ENCODE results near the gene CBLB. TPM values are rescaled to one million over a fixed set of nuclear protein-coding genes. Genes with fewer than 3 reads are reported as not detected.
A peak's percentile ranks its signal among the peaks of the same experiment; 100 is the strongest.

Gene CBLB
- polyA plus RNA-seq, 1 experiment: 24.7 TPM

GRCh38 chr3:105911496-105911895, 42.7 kb upstream of the CBLB start:
- Histone ChIP-seq H3K9me3 (ENCODE audit: control insufficient read depth, insufficient read depth, low read length) (no peaks in the 10 kb centered on the region), H3K4me3 (ENCODE audit: low read depth, low read length) (no peak overlapping the region), H3K27ac (ENCODE audit: low read depth, low read length) (no peak overlapping the region), H3K27me3 (ENCODE audit: control insufficient read depth, insufficient read depth, low read length) (no peaks in the 10 kb centered on the region)
- ChIA-PET POLR2A (no interaction called here), CTCF (no interaction called here)
- no peak for TF ChIP-seq CTCF (IDR thresholded peaks at IDR 0.05; ENCODE audit: low read depth, low read length)
- no peak for DNase-seq (ENCODE audit: low read depth, low spot score)

DNA sequence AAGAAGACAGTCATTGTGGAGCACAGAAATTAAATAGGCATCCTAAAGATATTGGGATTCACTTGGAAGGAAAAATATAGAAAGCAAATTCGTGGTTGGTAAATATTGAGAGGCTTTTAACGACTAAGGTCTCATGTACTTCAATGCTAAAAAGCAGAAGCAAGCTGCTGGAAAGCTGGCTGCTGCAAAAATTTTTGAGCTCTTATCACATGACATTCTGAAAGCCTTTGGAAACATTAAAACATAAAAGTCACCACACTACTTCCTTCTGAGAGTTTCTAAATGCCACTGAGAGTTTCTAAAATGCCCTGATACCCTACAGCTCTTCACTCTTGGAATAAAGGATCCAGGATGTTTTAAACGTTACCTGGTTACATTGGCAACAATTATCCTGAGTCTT, 39.0 kb upstream of the CBLB start:
- H3K4me3 ChIP-seq (ENCODE audit: low read depth, low read length): no peak overlapping the region
- CTCF ChIA-PET: no interaction called here
- DNase-seq (ENCODE audit: low read depth, low spot score): no peak
- TF ChIP-seq CTCF (IDR thresholded peaks at IDR 0.05; ENCODE audit: low read depth, low read length): no peak
- H3K27ac ChIP-seq (ENCODE audit: low read depth, low read length): no peak overlapping the region
- no peaks in the 10 kb centered on the region for H3K9me3 ChIP-seq (ENCODE audit: control insufficient read depth, insufficient read depth, low read length)
- POLR2A ChIA-PET: no interaction called here
- no peaks in the 10 kb centered on the region for H3K27me3 ChIP-seq (ENCODE audit: control insufficient read depth, insufficient read depth, low read length)

GRCh38 chr3:105906836-105907235, 38.0 kb upstream of the CBLB start:
- Histone ChIP-seq H3K9me3 (ENCODE audit: control insufficient read depth, insufficient read depth, low read length) (no peaks in the 10 kb centered on the region), H3K27me3 (ENCODE audit: control insufficient read depth, insufficient read depth, low read length) (no peaks in the 10 kb centered on the region), H3K27ac (ENCODE audit: low read depth, low read length) (no peak overlapping the region), H3K4me3 (ENCODE audit: low read depth, low read length) (no peak overlapping the region)
- TF ChIP-seq CTCF (IDR thresholded peaks at IDR 0.05; ENCODE audit: low read depth, low read length): no peak
- DNase-seq (ENCODE audit: low read depth, low spot score): peak; percentile 1
- CTCF ChIA-PET: no interaction called here
- POLR2A ChIA-PET: no interaction called here

DNA sequence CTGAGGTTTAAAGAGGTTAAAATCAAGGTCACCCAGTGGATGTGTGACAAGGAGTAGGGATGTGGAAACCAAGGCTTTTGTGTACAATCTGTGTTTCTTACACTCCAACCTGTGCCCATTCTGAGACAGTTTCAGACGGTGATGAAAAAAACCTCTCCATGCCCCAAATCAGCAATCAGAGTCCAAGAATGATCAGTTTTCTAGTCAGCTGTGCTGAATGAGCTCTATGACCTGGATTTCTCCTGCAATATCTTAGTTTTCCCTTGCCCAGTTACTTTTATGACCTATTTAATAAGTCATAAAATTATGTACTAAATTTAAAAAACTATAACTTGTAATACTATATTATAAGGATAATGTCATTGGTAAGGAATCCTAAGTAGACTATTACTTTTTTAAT, 37.5 kb upstream of the CBLB start:
- TF ChIP-seq CTCF (IDR thresholded peaks at IDR 0.05; ENCODE audit: low read depth, low read length): no peak
- ChIA-PET CTCF (no interaction called here), POLR2A (no interaction called here)
- Histone ChIP-seq H3K27me3 (ENCODE audit: control insufficient read depth, insufficient read depth, low read length) (no peaks in the 10 kb centered on the region), H3K9me3 (ENCODE audit: control insufficient read depth, insufficient read depth, low read length) (no peaks in the 10 kb centered on the region), H3K4me3 (ENCODE audit: low read depth, low read length) (no peak overlapping the region), H3K27ac (ENCODE audit: low read depth, low read length) (no peak overlapping the region)
- no peak for DNase-seq (ENCODE audit: low read depth, low spot score)

GRCh38 chr3:105905328-105905727, 36.5 kb upstream of the CBLB start:
- ChIA-PET CTCF (no interaction called here), POLR2A (no interaction called here)
- Histone ChIP-seq H3K9me3 (ENCODE audit: control insufficient read depth, insufficient read depth, low read length) (no peaks in the 10 kb centered on the region), H3K4me3 (ENCODE audit: low read depth, low read length) (no peak overlapping the region), H3K27ac (ENCODE audit: low read depth, low read length) (no peak overlapping the region), H3K27me3 (ENCODE audit: control insufficient read depth, insufficient read depth, low read length) (no peaks in the 10 kb centered on the region)
- no peak for TF ChIP-seq CTCF (IDR thresholded peaks at IDR 0.05; ENCODE audit: low read depth, low read length)
- DNase-seq (ENCODE audit: low read depth, low spot score): no peak

All from AG04450 (cell line).